Fibroblast of pulmonary artery (primary cell): ENCODE results near the gene TMPRSS4.
"Not testable (repeated sequence)": the region's sequence is repeated elsewhere in the genome, so short reads cannot be mapped to it uniquely, and the experiment has no call there.

ENCODE experiments used
- DNase-seq: peaks from one replicate; pipeline ENCODE4 v3.0.0-alpha.2; 2010; ENCODE audit warnings: low read depth
- H3K4me3 ChIP-seq: replicated peaks from 2 replicates; pipeline ENCODE4 v1.5.1; 2011; ENCODE audit warnings: low read depth, mild to moderate bottlenecking, control low read depth, low read length, moderate library complexity
- TF ChIP-seq, protein P1 (sequence below): IDR thresholded peaks from 2 replicates; pipeline ENCODE4 v1.5.1; 2011; ENCODE audit warnings: mild to moderate bottlenecking, control low read depth, low read length, inconsistent platforms; ENCODE audit errors: missing control alignments

TMPRSS4 gene

DNA sequence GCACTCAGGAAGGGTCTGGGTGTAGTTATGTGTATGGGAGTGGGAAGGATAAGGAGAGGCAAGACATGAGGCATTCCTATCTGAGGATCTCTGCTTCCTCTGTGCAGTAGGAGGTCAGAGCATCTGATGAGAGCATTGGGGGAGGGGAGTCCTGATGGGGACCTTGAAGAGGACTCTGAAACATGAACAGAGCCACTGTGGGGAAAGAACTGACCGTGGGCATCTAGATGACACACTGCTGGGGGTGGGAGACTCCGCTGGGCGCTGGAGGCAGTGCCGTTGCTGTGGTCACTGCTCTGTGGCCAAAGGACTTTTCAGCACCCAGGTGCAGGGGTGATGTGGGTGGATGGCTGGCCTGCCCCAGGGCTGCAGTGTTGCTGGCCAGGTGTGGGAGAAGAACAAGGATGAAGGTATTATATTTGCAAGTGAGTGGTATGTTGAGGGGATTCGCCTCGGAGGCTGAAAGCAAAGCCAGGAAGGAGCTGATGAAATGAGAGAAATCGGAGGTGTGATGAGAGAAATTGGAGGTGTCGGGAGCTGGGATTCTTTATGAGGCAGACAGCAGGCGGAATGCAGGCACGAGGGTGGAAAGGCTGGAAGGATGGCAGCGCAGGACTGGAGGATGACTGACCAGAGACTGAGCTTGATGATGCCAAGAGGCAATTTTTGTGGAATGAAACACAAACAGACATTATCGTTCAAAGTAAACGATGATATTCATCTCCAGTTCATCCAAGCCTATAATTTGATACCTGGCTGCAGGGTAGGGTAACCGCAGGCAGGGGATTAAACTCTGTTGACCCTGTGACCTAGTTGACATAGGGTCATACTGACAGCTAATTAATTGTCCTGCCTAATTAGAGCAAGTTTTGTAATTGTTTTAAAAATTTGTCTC lies 19.4 kb upstream of the TMPRSS4 start:
- DNase-seq = no peak
- no peak overlapping the region for H3K4me3 ChIP-seq
- TF ChIP-seq, protein P1, sequence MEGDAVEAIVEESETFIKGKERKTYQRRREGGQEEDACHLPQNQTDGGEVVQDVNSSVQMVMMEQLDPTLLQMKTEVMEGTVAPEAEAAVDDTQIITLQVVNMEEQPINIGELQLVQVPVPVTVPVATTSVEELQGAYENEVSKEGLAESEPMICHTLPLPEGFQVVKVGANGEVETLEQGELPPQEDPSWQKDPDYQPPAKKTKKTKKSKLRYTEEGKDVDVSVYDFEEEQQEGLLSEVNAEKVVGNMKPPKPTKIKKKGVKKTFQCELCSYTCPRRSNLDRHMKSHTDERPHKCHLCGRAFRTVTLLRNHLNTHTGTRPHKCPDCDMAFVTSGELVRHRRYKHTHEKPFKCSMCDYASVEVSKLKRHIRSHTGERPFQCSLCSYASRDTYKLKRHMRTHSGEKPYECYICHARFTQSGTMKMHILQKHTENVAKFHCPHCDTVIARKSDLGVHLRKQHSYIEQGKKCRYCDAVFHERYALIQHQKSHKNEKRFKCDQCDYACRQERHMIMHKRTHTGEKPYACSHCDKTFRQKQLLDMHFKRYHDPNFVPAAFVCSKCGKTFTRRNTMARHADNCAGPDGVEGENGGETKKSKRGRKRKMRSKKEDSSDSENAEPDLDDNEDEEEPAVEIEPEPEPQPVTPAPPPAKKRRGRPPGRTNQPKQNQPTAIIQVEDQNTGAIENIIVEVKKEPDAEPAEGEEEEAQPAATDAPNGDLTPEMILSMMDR = no peak

DNA sequence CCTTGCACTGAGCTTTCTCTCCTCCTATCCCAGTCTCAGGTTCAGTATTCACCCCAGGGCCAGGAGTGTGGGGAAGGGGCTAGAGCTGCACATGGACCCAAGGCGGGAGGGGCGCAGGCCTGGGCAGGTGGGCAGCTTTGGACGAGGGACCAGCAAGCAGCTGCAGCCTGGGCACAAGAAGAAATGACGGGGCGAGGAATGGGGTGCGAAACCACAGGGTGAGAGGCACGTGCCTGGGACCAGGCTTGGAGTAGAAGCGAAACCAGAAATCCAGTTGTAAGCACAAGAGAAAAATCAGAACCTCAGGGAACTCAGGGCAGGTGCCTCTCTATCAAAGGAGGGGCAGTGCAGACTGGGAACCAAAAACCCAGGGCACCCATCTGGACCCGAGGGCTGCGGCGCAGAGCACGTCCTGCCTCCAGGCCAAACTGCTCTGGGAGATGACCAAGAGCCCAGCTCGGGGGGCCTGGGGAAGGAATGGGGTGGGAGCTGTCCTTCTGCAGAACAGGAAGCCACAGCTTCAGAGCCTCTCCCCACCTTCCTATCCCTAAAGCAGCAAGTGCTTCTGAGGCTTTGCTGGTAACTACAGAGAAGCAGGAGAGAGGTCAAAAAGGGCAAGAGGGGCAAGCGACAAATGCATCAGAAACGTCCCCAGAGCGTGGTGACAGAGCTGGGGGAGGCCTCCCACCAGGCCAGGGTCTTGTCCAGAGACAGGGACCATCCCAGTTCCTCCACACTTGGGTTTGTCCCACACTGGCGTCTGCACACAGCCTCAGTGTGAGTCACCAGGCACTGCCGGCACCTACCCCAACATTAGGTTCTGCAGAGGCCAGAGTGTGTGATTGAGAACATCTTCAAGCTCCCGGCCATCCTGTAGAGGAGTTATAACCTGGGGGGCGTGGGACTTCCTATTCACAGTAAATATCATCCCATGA lies 18.3 kb upstream of the TMPRSS4 start:
- TF ChIP-seq, protein P1 = no peak
- DNase-seq = no peak
- no peak overlapping the region for H3K4me3 ChIP-seq

DNA sequence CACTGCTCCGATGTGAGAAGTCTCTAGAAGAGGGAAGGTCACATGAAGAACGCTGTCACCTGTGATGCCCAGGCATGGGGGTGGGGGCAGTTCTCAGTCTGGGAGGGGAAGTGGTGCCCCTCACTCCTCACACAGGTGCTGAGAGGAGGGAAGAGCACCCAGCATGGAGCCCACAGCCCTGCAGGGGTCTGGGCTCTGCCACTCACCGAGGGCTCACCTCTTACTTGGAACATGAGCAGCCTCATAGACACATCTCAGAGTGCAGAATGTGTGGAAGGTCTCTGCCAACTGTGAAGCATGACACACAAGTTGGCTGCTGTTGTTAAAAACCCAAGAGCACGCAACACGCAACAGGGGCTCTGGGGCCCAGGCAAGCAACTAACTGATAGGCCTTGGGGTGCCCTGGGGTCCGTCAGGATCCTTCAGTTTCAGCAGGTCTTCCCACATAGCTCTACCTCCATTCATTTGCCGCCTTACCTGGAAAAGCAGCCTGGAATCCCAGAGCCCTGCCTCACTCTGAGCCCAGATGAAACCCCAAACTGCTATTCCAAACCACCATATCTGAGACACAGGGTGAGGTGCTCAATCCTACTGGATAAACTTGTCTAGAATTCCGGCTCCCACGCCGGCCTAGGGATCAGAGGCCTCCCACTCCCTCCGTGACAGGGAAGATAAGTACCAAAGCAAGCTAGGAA lies 17.5 kb upstream of the TMPRSS4 start:
- DNase-seq = no peak
- TF ChIP-seq, protein P1 = no peak
- no peak overlapping the region for H3K4me3 ChIP-seq

DNA sequence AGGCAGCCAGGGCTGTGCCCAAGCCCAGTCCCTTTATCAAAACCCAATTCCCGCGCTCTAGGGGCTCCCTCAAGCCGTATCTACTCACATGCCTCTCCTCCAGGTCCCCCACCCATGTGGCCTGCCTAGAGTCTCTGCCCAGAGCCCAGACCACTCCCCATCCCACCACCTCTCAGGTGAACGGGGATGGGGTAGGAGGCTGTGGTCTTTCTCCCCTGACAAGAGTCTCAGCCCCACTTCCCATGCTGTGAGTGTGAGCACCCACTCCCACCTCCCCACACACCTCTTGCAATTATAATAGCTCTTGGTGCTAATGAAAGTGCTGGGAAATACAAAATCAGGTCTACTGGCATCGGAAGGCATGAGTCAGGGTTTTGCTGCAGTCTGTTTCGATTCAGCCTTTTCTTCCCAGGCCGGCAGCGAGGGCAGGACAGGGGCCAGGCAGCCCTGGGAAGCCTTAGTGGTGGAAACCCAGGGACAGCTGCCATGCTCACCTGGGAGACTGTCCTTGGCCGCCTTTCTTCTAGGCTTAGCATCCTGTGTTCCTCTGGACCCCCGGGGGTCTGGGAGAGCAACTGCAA lies 16.7 kb upstream of the TMPRSS4 start:
- H3K4me3 ChIP-seq = no peak overlapping the region
- no peak for DNase-seq
- TF ChIP-seq, protein P1 = no peak

DNA sequence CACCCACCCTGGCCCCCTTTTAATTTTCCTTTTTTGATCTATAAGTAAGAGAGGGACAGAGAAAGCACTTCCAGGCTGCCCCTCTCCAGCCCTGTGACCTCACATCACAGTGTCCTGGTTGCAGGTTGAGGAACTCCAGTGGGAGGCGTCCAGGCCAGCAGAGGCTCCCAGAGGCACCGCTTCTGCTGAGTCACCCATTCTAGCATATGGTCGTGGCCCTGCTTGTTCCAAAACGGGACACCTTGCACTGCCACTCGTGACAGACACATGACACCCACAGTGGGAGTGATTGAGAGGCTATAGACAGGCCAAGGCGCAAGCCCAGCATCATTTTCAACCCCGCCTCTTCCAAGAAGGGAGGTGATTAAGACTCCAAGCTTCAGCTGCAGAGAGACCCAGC lies 16.0 kb upstream of the TMPRSS4 start:
- TF ChIP-seq, protein P1 = no peak
- no peak for DNase-seq
- no peak overlapping the region for H3K4me3 ChIP-seq

DNA sequence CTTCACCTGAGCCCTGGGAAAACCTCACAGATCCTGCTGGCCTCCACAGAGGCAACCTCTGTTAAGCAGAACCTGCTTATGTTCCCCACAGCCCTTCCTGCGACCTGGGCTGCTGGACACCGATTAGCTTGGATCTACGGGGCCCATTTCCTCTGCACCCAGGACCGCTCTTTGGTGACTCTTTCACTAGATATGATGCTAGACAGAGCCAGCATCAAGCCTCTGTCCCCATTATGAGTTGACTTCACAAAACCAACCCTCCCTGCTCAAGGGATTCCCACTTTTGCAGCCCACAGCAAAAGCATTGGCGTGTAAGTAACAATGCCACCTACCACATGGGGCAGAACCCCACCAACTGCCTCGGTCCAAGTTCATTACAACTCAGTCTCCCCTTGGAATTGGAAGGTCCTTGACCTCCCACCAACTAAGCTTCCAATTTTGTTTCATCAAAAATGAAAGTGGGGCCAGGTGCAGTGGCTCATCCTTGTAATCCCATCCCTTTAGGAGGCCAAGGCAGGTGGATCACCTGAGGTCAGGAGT lies 15.2 kb upstream of the TMPRSS4 start:
- H3K4me3 ChIP-seq = no peak overlapping the region
- TF ChIP-seq, protein P1 = no peak
- DNase-seq = no peak

DNA sequence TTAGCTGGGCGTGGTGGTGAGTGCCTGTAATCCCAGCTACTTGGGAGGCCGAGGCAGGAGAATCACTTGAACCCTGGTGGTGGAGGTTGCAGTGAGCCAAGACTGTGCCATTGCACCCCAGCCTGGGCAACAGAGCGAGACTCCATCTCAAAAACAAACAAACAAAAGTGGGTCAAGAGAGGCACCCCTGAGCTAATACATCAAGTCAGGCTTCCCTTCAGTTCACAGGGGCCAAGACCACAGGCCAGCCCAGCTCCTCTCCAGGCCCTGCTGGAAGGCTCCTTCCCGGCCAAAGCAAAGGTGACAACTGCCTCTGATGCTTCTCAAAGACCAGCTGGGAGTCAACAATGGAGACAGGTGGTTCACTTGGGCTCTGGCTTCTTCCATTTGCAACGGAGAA lies 14.7 kb upstream of the TMPRSS4 start:
- DNase-seq, H3K4me3 ChIP-seq: not testable (repeated sequence)

DNA sequence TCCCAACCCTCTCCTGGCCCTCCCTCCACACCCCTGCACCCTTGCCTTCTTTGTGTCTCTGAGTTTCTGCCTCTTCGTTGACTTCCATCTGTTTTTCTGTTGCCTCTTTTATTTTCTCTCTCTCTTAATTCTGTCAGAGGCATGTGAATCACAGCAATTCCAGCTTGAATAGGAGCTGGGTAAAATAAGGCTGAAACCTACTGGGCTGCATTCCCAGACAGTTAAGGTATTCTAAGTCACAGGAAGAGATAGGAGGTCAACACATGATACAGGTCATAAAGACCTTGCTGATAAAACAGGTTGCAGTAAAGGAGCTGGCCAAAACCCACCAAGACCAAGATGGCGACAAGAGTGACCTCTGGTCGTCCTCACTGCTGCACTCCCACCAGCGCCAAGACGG lies 14.2 kb upstream of the TMPRSS4 start:
- H3K4me3 ChIP-seq, DNase-seq: not testable (repeated sequence)
